Measurements from ENCODE around the gene ITPR1. TPM values are rescaled to one million over a fixed set of nuclear protein-coding genes. Genes with fewer than 3 reads are reported as not detected.

Gene ITPR1
- total RNA-seq, 1 experiment from 2014 or later: 11.3 TPM

DNA sequence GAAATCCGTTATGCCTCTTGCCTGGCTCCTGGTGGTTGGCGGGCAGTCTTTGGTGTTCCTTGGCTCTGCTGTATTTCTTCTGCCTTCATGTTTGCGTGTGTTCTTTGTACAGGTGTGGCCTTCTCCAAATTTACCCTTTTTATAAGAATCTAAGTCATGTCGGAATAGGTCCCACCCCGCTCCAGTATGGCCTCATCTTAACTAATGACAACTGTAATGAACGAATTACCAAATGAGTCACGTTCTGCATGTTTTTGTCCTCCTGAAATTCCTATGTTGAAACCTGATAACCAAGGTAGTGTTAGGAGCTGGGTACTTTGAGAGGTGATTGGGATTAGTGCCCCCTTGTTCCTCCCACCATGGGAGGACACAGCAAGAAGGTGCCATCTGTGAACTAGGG lies 71.1 kb downstream of the ITPR1 start:
- Histone ChIP-seq H3K36me3 (ENCODE audit: low read depth) (no peaks in the 10 kb centered on the region), H3K27me3 (ENCODE audit: insufficient read depth, low read depth) (no peaks in the 10 kb centered on the region), H3K27ac (no peak overlapping the region), H3K4me3 (no peak overlapping the region), H3K4me2 (no peak overlapping the region), H3K9me3 (ENCODE audit: insufficient read depth, low read depth) (no peaks in the 10 kb centered on the region), H2AFZ (no peak overlapping the region), H4K20me1 (ENCODE audit: insufficient read depth) (no peaks in the 10 kb centered on the region), H3K4me1 (replicated peaks; ENCODE audit: insufficient read depth) (peaks cover 32% of the 10 kb centered on the region), H3F3A (ENCODE audit: insufficient read depth, low read depth) (peaks cover 13% of the 10 kb centered on the region; the same call in 1 of the 2 replicates), H3K79me2 (ENCODE audit: low read depth) (no peaks in the 10 kb centered on the region), H3K9me2 (ENCODE audit: insufficient read depth) (no peaks in the 10 kb centered on the region)
- ChIA-PET POLR2A (ENCODE audit: unreplicated experiment) (no interaction called here), CTCF (no interaction called here)
- intact Hi-C loops (cut with micrococcal nuclease; ENCODE audit: unreplicated experiment): no loop called here
- TF ChIP-seq, protein P1, sequence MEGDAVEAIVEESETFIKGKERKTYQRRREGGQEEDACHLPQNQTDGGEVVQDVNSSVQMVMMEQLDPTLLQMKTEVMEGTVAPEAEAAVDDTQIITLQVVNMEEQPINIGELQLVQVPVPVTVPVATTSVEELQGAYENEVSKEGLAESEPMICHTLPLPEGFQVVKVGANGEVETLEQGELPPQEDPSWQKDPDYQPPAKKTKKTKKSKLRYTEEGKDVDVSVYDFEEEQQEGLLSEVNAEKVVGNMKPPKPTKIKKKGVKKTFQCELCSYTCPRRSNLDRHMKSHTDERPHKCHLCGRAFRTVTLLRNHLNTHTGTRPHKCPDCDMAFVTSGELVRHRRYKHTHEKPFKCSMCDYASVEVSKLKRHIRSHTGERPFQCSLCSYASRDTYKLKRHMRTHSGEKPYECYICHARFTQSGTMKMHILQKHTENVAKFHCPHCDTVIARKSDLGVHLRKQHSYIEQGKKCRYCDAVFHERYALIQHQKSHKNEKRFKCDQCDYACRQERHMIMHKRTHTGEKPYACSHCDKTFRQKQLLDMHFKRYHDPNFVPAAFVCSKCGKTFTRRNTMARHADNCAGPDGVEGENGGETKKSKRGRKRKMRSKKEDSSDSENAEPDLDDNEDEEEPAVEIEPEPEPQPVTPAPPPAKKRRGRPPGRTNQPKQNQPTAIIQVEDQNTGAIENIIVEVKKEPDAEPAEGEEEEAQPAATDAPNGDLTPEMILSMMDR (conservative IDR thresholded peaks at IDR 0.05): no peak
- no peak for TF ChIP-seq EZH2 (IDR thresholded peaks at IDR 0.05; ENCODE audit: low read depth)
- DNase-seq: no peak
- BruUV-seq (replicated peaks): no TSS peak

DNA sequence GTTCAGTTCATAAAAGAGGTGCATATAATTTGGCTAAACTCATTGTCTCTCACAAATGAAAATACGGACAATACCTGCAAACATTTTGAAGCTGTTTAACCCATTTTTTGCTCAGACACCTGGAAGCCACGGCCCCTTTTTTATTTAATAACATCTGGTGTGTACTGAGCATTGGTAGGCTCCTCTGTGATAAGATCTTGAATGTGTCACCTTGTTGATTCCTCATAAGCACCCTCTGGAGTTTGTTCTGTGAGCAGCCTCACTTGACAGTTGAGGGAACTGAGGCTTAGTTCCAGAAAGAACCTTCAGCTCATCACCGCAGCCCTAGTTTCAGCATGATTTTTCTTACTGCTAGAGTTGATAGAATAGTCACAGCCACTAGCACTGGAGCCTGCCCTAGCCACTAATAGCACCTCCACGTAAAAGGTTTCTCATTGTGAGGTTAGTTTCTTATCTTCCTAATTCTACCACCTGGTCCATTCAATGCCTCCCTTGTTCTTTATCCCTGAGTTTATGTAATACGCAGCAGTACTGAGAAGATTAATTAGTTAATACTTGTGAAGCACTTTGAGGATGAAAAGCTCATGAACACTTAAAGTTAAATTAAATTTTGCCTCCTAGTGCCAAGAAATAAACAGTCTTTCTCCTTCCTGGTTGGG lies 71.9 kb downstream of the ITPR1 start:
- H3K9me2 ChIP-seq (ENCODE audit: insufficient read depth): no peaks in the 10 kb centered on the region
- H3K36me3 ChIP-seq (ENCODE audit: low read depth): no peaks in the 10 kb centered on the region
- ChIA-PET POLR2A (ENCODE audit: unreplicated experiment) (interaction anchor here (0.6 kb wide), 1 partner anchor 69 kb away, joined by 3 read pairs; no protein-coding TSS in a partner anchor), CTCF (no interaction called here)
- H3F3A ChIP-seq (ENCODE audit: insufficient read depth, low read depth): peaks cover 13% of the 10 kb centered on the region; the same call in 1 of the 2 replicates
- TF ChIP-seq, protein P1 (conservative IDR thresholded peaks at IDR 0.05): no peak
- no peak for TF ChIP-seq EZH2 (IDR thresholded peaks at IDR 0.05; ENCODE audit: low read depth)
- H3K4me3 ChIP-seq: no peak overlapping the region
- DNase-seq: no peak
- 0 out of 2 replicates have a peak overlapping the region, but pooled peaks have one; percentile 62 for H3K4me2 ChIP-seq
- BruUV-seq (replicated peaks): no TSS peak
- H3K27me3 ChIP-seq (ENCODE audit: insufficient read depth, low read depth): no peaks in the 10 kb centered on the region
- H2AFZ ChIP-seq: no peak overlapping the region
- peak overlapping the region; percentile 71 for H3K27ac ChIP-seq
- no peaks in the 10 kb centered on the region for H4K20me1 ChIP-seq (ENCODE audit: insufficient read depth)
- intact Hi-C loops (cut with micrococcal nuclease; ENCODE audit: unreplicated experiment): no loop called here
- no peaks in the 10 kb centered on the region for H3K79me2 ChIP-seq (ENCODE audit: low read depth)
- no peaks in the 10 kb centered on the region for H3K9me3 ChIP-seq (ENCODE audit: insufficient read depth, low read depth)
- H3K4me1 ChIP-seq (replicated peaks; ENCODE audit: insufficient read depth): peaks cover 32% of the 10 kb centered on the region

DNA sequence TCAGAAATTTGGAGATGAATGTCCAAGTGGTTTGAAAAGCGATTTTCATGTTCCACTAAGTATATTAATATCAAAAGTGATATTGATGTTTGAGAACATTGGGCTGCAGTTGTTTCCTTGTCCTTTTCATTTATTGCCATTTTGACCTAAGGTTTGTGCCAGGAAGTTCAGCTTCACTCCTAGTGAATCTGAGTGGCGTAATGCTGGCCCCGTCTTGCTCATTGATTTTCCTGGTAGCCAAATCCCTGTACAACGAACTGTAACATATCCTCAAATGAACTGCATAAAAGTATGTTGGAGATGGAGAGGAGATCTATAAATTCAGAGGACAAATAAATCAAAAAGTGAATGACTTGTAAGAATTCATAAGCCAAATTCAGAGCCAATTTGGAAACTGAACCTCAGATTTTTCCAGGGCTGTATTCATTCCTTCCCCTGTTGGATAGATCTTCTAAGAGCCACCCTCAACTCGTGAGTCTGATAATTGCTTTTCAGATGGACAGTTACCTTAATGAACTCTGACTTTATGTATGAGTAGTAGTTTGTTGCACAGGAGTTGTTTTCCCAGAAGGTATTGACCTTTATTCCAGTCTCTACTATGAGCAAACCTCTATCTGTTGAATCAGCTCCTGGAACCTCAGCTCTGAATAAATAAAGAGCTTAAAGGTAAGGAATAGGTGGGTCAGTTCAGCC lies 72.8 kb downstream of the ITPR1 start:
- Histone ChIP-seq H3K9me2 (ENCODE audit: insufficient read depth) (no peaks in the 10 kb centered on the region), H3K27me3 (ENCODE audit: insufficient read depth, low read depth) (no peaks in the 10 kb centered on the region), H3F3A (ENCODE audit: insufficient read depth, low read depth) (peaks cover 13% of the 10 kb centered on the region; the same call in 1 of the 2 replicates), H3K4me1 (replicated peaks; ENCODE audit: insufficient read depth) (peaks cover 32% of the 10 kb centered on the region), H3K4me3 (no peak overlapping the region), H3K9me3 (ENCODE audit: insufficient read depth, low read depth) (no peaks in the 10 kb centered on the region), H4K20me1 (ENCODE audit: insufficient read depth) (no peaks in the 10 kb centered on the region), H3K27ac (peak overlapping the region; percentile 71), H3K79me2 (ENCODE audit: low read depth) (no peaks in the 10 kb centered on the region), H3K36me3 (ENCODE audit: low read depth) (no peaks in the 10 kb centered on the region), H2AFZ (0 out of 2 replicates have a peak overlapping the region, but pooled peaks have one; percentile 11), H3K4me2 (peak overlapping the region; percentile 62)
- ChIA-PET POLR2A (ENCODE audit: unreplicated experiment) (interaction anchor here (0.6 kb wide), 1 partner anchor 607 kb away, joined by 6 read pairs; no protein-coding TSS in a partner anchor), CTCF (no interaction called here)
- TF ChIP-seq EZH2 (IDR thresholded peaks at IDR 0.05; ENCODE audit: low read depth): no peak
- TF ChIP-seq, protein P1 (conservative IDR thresholded peaks at IDR 0.05): no peak
- intact Hi-C loops (cut with micrococcal nuclease; ENCODE audit: unreplicated experiment): no loop called here
- peak in 1 of 2 experiments; percentile 78 for DNase-seq
- BruUV-seq (replicated peaks): no TSS peak

Data from PC-9 (cell line).